GM12891 (cell line): ENCODE measurements around the gene SLC13A5.

Experiments
- PAX5 ChIP-seq: IDR thresholded peaks from 2 replicates; pipeline ENCODE4 v1.6.1; 2011; ENCODE audit warnings: low read length, moderate library complexity, mild to moderate bottlenecking; ENCODE audit not compliant: insufficient read depth, severe bottlenecking
- POLR2A ChIP-seq: IDR thresholded peaks from 2 replicates; pipeline ENCODE4 v1.6.1; 2011; ENCODE audit warnings: low read depth, low read length, control low read depth
- POLR2AphosphoS5 ChIP-seq: IDR thresholded peaks from 2 replicates; pipeline ENCODE4 v1.6.1; 2011; ENCODE audit warnings: low read depth, low read length, control low read depth

DNA sequence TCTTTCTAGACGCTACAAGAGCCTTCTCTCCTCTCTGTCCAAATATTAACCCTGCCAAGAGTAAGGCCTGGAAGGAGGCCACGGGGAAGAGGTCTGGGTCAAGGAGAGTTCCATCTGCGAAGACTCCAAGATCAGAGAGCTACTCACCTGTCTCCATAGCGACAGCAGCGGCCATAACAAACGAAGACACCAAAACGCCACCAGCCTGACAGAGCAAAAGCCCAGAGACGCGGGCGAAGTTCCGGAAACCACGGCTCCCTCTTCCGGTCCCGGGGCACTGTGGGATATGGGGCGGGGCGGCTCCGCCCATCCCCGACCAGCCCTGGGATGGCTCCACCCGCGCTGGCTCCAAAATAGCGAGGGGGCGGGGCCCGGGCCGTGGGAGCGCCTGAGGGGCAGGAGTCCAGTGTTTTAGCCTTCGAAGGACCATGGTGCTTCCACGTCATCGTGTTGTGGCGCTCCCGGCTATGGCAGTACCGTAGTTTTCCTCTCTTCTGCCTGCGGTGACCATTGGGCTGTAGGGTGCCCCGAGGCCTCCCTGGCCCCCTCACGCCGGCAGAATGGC is 61.7 kb downstream of the SLC13A5 start, which contains the start of the genes C17orf100 and MED31:
- TF ChIP-seq POLR2AphosphoS5 (peak; percentile 51), POLR2A (peak; percentile 55), PAX5 (no peak)
